HEK293T (cell line): ENCODE data around the gene MRPS26.

Experiments
- BHLHE40 ChIP-seq: fragments of 450-650 bp; IDR thresholded peaks from 2 replicates; pipeline ENCODE4 v1.6.1; 2016; ENCODE audit warnings: mild to moderate bottlenecking, moderate library complexity, borderline replicate concordance
- ELF4 ChIP-seq: fragments of 450-650 bp; IDR thresholded peaks from 2 replicates; pipeline ENCODE4 v1.6.1; 2017; ENCODE audit warnings: antibody characterized with exemption
- FOXA1 ChIP-seq: fragments of 450-650 bp; IDR thresholded peaks from 2 replicates; pipeline ENCODE4 v1.6.1; 2016; ENCODE audit warnings: mild to moderate bottlenecking
- FOXK2 ChIP-seq: fragments of 450-650 bp; IDR thresholded peaks from 2 replicates; pipeline ENCODE4 v1.6.1; 2016; ENCODE audit warnings: mild to moderate bottlenecking
- FOXM1 ChIP-seq: fragments of 450-650 bp; IDR thresholded peaks from 2 replicates; pipeline ENCODE4 v1.6.1; 2017; ENCODE audit warnings: mild to moderate bottlenecking, borderline replicate concordance

- TF ChIP-seq FOXA1 (no peak), BHLHE40 (no peak), FOXM1 (no peak), ELF4 (no peak), FOXK2 (no peak)
These were observed 39.8 kb downstream of the MRPS26 start for GRCh38 chr20:3085571-3086072.
